ENCODE measurements around the gene NPBWR2. TPM values are rescaled to one million over a fixed set of nuclear protein-coding genes. Genes with fewer than 3 reads are reported as not detected.
"Not testable (repeated sequence)": the region's sequence is repeated elsewhere in the genome, so short reads cannot be mapped to it uniquely, and the experiment has no call there.

Gene NPBWR2
- total RNA-seq, 2 donors from 2014 or later: not detected

GRCh38 chr20:64138276-64138815, 31.0 kb upstream of the NPBWR2 start:
- ATAC-seq (no peak), DNase-seq (no peak)
- Mint-ChIP-seq H3K27ac (no peak overlapping the region), H3K36me3 (ENCODE audit: low read depth) (no peaks in the 10 kb centered on the region), H3K27me3 (peaks cover 19% of the 10 kb centered on the region), H3K4me3 (no peak overlapping the region), H3K4me1 (peaks cover 6% of the 10 kb centered on the region)
- no peaks in the 10 kb centered on the region for H3K9me3 ChIP-seq (ENCODE audit: control insufficient read depth, low read length, poor library complexity, severe bottlenecking)

GRCh38 chr20:64137598-64138031, 30.2 kb upstream of the NPBWR2 start:
- DNase-seq: no peak
- Mint-ChIP-seq H3K36me3 (ENCODE audit: low read depth) (no peaks in the 10 kb centered on the region), H3K27me3 (peaks cover 18% of the 10 kb centered on the region), H3K4me1 (peaks cover 6% of the 10 kb centered on the region), H3K4me3 (no peak overlapping the region), H3K27ac (no peak overlapping the region)
- H3K9me3 ChIP-seq (ENCODE audit: control insufficient read depth, low read length, poor library complexity, severe bottlenecking): no peaks in the 10 kb centered on the region
- ATAC-seq: no peak

- Mint-ChIP-seq H3K4me3 (no peak overlapping the region), H3K27ac (no peak overlapping the region), H3K4me1 (peaks cover 3% of the 10 kb centered on the region), H3K27me3 (peaks cover 11% of the 10 kb centered on the region), H3K36me3 (ENCODE audit: low read depth) (no peaks in the 10 kb centered on the region)
- no peaks in the 10 kb centered on the region for H3K9me3 ChIP-seq (ENCODE audit: control insufficient read depth, low read length, poor library complexity, severe bottlenecking)
- no peak for ATAC-seq
- DNase-seq: no peak
Observed at GRCh38 chr20:64136004-64136710, 28.8 kb upstream of the NPBWR2 start.

GRCh38 chr20:64134744-64135143, 27.4 kb upstream of the NPBWR2 start:
- peaks cover 11% of the 10 kb centered on the region for H3K27me3 Mint-ChIP-seq
- H3K4me1 Mint-ChIP-seq; ATAC-seq; H3K36me3 Mint-ChIP-seq (ENCODE audit: low read depth); H3K27ac Mint-ChIP-seq; DNase-seq; H3K9me3 ChIP-seq (ENCODE audit: control insufficient read depth, low read length, poor library complexity, severe bottlenecking): not testable (repeated sequence)
- H3K4me3 Mint-ChIP-seq: peak overlapping the region; percentile 45

GRCh38 chr20:64133951-64134407, 26.6 kb upstream of the NPBWR2 start:
- Mint-ChIP-seq H3K4me3 (no peak overlapping the region), H3K27me3 (peaks cover 19% of the 10 kb centered on the region), H3K4me1 (peaks cover 6% of the 10 kb centered on the region), H3K36me3 (ENCODE audit: low read depth) (no peaks in the 10 kb centered on the region), H3K27ac (no peak overlapping the region)
- peak in 1 of 3 donors; percentile 1 for DNase-seq
- no peak for ATAC-seq
- H3K9me3 ChIP-seq (ENCODE audit: control insufficient read depth, low read length, poor library complexity, severe bottlenecking): no peaks in the 10 kb centered on the region

GRCh38 chr20:64131406-64131805, 24.0 kb upstream of the NPBWR2 start:
- H3K9me3 ChIP-seq (ENCODE audit: control insufficient read depth, low read length, poor library complexity, severe bottlenecking): no peaks in the 10 kb centered on the region
- no peak overlapping the region for H3K27ac Mint-ChIP-seq
- peaks cover 6% of the 10 kb centered on the region for H3K4me1 Mint-ChIP-seq
- H3K27me3 Mint-ChIP-seq: peaks cover 28% of the 10 kb centered on the region
- ATAC-seq (peak; percentile 35), DNase-seq (no peak)
- no peak overlapping the region for H3K4me3 Mint-ChIP-seq
- H3K36me3 Mint-ChIP-seq (ENCODE audit: low read depth): peaks cover 2% of the 10 kb centered on the region

- peaks cover 2% of the 10 kb centered on the region for H3K36me3 Mint-ChIP-seq (ENCODE audit: low read depth)
- ATAC-seq (no peak), DNase-seq (no peak)
- H3K9me3 ChIP-seq (ENCODE audit: control insufficient read depth, low read length, poor library complexity, severe bottlenecking): no peaks in the 10 kb centered on the region
- H3K4me3 Mint-ChIP-seq: peak overlapping the region; percentile 36
- H3K4me1 Mint-ChIP-seq: peaks cover 3% of the 10 kb centered on the region
- peaks cover 28% of the 10 kb centered on the region for H3K27me3 Mint-ChIP-seq
- no peak overlapping the region for H3K27ac Mint-ChIP-seq
Observed at GRCh38 chr20:64130876-64131275, 23.5 kb upstream of the NPBWR2 start.

GRCh38 chr20:64130271-64130670, 22.9 kb upstream of the NPBWR2 start:
- Mint-ChIP-seq H3K27ac (no peak overlapping the region), H3K36me3 (ENCODE audit: low read depth) (peaks cover 2% of the 10 kb centered on the region), H3K4me3 (no peak overlapping the region), H3K27me3 (peaks cover 28% of the 10 kb centered on the region), H3K4me1 (peaks cover 3% of the 10 kb centered on the region)
- no peak for ATAC-seq
- no peak for DNase-seq
- no peaks in the 10 kb centered on the region for H3K9me3 ChIP-seq (ENCODE audit: control insufficient read depth, low read length, poor library complexity, severe bottlenecking)

- Mint-ChIP-seq H3K27ac (no peak overlapping the region), H3K27me3 (peaks cover 28% of the 10 kb centered on the region), H3K36me3 (ENCODE audit: low read depth) (peaks cover 2% of the 10 kb centered on the region), H3K4me1 (peaks cover 3% of the 10 kb centered on the region), H3K4me3 (no peak overlapping the region)
- ATAC-seq: no peak
- H3K9me3 ChIP-seq (ENCODE audit: control insufficient read depth, low read length, poor library complexity, severe bottlenecking): no peaks in the 10 kb centered on the region
- no peak for DNase-seq
Observed at GRCh38 chr20:64129146-64129782, 21.9 kb upstream of the NPBWR2 start.

GRCh38 chr20:64123517-64123916, 16.2 kb upstream of the NPBWR2 start:
- H3K4me1 Mint-ChIP-seq; H3K36me3 Mint-ChIP-seq (ENCODE audit: low read depth); H3K4me3 Mint-ChIP-seq; ATAC-seq; H3K27ac Mint-ChIP-seq; H3K9me3 ChIP-seq (ENCODE audit: control insufficient read depth, low read length, poor library complexity, severe bottlenecking); DNase-seq: not testable (repeated sequence)
- peaks cover 15% of the 10 kb centered on the region for H3K27me3 Mint-ChIP-seq

GRCh38 chr20:64122927-64123326, 15.6 kb upstream of the NPBWR2 start:
- not testable (repeated sequence) for DNase-seq; H3K4me1 Mint-ChIP-seq; ATAC-seq; H3K36me3 Mint-ChIP-seq (ENCODE audit: low read depth); H3K9me3 ChIP-seq (ENCODE audit: control insufficient read depth, low read length, poor library complexity, severe bottlenecking); H3K4me3 Mint-ChIP-seq; H3K27ac Mint-ChIP-seq
- peaks cover 11% of the 10 kb centered on the region for H3K27me3 Mint-ChIP-seq

GRCh38 chr20:64121586-64121985, 14.2 kb upstream of the NPBWR2 start:
- Mint-ChIP-seq H3K4me1 (peaks cover 7% of the 10 kb centered on the region), H3K4me3 (peak overlapping the region; percentile 25), H3K27me3 (peaks cover 11% of the 10 kb centered on the region), H3K27ac (no peak overlapping the region), H3K36me3 (ENCODE audit: low read depth) (peaks cover 2% of the 10 kb centered on the region)
- DNase-seq: no peak
- no peaks in the 10 kb centered on the region for H3K9me3 ChIP-seq (ENCODE audit: control insufficient read depth, low read length, poor library complexity, severe bottlenecking)
- ATAC-seq: no peak

GRCh38 chr20:64119681-64120341, 12.4 kb upstream of the NPBWR2 start:
- Mint-ChIP-seq H3K4me1 (peaks cover 10% of the 10 kb centered on the region), H3K4me3 (peak overlapping the region; percentile 82), H3K27ac (peak overlapping the region; percentile 93), H3K36me3 (ENCODE audit: low read depth) (peaks cover 2% of the 10 kb centered on the region), H3K27me3 (peaks cover 11% of the 10 kb centered on the region)
- H3K9me3 ChIP-seq (ENCODE audit: control insufficient read depth, low read length, poor library complexity, severe bottlenecking): no peaks in the 10 kb centered on the region
- peak; percentile 7 for ATAC-seq
- DNase-seq: no peak

All from T-helper 17 cell (primary cell).